ENCODE data around the gene PPP1R1B. TPM values are rescaled to one million over a fixed set of nuclear protein-coding genes. Genes with fewer than 3 reads are reported as not detected.

The PPP1R1B gene
- total and polyA plus RNA-seq, 2 donors (not counting 1 experiment from before 2014, with no cell fraction given), result not detected

DNA sequence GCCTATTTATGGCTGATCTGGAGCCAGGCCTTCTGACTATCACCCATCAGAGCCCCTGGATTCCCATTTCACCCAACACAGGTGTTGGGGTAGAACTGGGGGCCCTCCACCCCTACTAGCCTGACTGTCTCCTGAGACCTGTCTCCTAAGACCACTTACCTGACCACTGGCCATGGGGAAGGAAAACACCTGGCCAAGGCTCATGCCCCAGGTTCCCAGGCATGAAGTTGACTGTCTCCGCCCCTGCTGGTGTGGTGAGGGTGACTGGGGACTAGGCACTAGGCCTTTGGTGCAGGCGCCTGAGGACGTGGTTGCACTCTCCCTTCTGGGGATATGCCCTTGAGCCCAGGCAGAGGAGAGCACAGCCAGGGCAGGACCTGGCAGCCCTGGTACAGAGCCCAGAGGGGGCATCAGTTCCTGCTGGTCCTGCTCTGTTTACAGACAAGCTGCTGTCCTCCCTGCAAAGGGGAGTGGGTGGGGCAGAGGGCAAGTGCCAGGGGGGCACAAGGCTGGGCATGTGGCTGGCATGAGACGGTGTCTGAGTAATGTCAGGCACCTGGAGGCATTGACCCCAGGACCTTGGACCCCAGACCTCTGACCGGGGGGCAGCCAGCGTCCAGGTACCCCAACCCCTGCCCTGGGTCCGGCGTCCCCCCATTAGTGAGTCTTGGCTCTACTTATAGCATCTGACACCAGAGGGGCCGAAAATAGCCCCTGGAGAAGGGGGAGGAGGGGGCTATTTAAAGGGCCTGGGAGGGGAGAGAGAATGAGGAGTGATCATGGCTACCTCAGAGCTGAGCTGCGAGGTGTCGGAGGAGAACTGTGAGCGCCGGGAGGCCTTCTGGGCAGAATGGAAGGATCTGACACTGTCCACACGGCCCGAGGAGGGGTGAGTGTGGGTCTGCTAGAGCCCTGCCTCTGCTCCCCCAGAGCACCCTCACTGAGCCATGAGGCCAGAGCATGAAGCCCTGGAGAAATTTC, 38.1 kb downstream of the PPP1R1B start, which contains the start of gene TCAP:
TSS of gene TCAP (plus strand) at position 769 of the 981 bp plus-strand sequence. CDS start at position 780, 11 bp downstream.
- no peak within 1 kb of the TSS for H2AFZ ChIP-seq (ENCODE audit: insufficient read depth, low read depth, low read length, poor library complexity, severe bottlenecking)
- no peak within 1 kb of the TSS for H3K27ac ChIP-seq (ENCODE audit: low read length in 2 of 2)
- H3K36me3 ChIP-seq (replicated peaks in 1 of 2; ENCODE audit: control extremely low read depth in 1 of 2, control insufficient read depth in 1 of 2, extremely low read depth in 1 of 2, insufficient read depth in 2 of 2, low read length in 1 of 2), result peaks cover 0 to 28% of the 10 kb centered on the region in 2 experiments
- no peak within 1 kb of the TSS for H3K4me2 ChIP-seq (replicated peaks; ENCODE audit: low read depth, low read length, poor library complexity, severe bottlenecking)
- peaks cover 17% of the 10 kb centered on the region for H3K27me3 Mint-ChIP-seq
- ChIA-PET POLR2A (interaction anchor here (0.6 to 1.1 kb wide), 2 partner anchors 11 to 66 kb away, joined by 3 to 7 read pairs; no protein-coding TSS in a partner anchor), CTCF (interaction anchor here (1.1 to 8.7 kb wide), 3 partner anchors 11 to 43 kb away, joined by 3 to 109 read pairs (median 61); no protein-coding TSS in a partner anchor)
- TF ChIP-seq, protein P1, sequence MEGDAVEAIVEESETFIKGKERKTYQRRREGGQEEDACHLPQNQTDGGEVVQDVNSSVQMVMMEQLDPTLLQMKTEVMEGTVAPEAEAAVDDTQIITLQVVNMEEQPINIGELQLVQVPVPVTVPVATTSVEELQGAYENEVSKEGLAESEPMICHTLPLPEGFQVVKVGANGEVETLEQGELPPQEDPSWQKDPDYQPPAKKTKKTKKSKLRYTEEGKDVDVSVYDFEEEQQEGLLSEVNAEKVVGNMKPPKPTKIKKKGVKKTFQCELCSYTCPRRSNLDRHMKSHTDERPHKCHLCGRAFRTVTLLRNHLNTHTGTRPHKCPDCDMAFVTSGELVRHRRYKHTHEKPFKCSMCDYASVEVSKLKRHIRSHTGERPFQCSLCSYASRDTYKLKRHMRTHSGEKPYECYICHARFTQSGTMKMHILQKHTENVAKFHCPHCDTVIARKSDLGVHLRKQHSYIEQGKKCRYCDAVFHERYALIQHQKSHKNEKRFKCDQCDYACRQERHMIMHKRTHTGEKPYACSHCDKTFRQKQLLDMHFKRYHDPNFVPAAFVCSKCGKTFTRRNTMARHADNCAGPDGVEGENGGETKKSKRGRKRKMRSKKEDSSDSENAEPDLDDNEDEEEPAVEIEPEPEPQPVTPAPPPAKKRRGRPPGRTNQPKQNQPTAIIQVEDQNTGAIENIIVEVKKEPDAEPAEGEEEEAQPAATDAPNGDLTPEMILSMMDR (IDR thresholded peaks at IDR 0.05), result no peak
- TF ChIP-seq EZH2 (IDR thresholded peaks at IDR 0.05; ENCODE audit: borderline replicate concordance, insufficient read depth, low read depth, low read length, poor library complexity, severe bottlenecking), result no peak
- no peaks in the 10 kb centered on the region for H4K20me1 ChIP-seq (ENCODE audit: control insufficient read depth, insufficient read depth, low read length, poor library complexity, severe bottlenecking)
- H3K27me3 ChIP-seq (replicated peaks in 1 of 4; ENCODE audit: control extremely low read depth in 1 of 4, control insufficient read depth in 3 of 4, insufficient read depth in 4 of 4, low read length in 3 of 4), result peaks cover 0 to 28% (median 7%) of the 10 kb centered on the region in 4 experiments
- H3K4me3 Mint-ChIP-seq, result peak within 1 kb of the TSS; percentile 13
- no peaks in the 10 kb centered on the region for H3K9me3 Mint-ChIP-seq (ENCODE audit: insufficient read depth)
- peak within 1 kb of the TSS; percentile 20 for H3K27ac Mint-ChIP-seq
- peaks cover 0 to 2% (median 0%) of the 10 kb centered on the region in 3 donors for H3K9me3 ChIP-seq (ENCODE audit: control extremely low read depth in 1 of 3, control insufficient read depth in 2 of 3, insufficient read depth in 1 of 3, low read length in 2 of 3)
- H3K9ac ChIP-seq (ENCODE audit: low read length), result no peak within 1 kb of the TSS
- H3K79me2 ChIP-seq (ENCODE audit: control insufficient read depth, insufficient read depth, low read length), result peaks cover 7% of the 10 kb centered on the region
- peaks cover 37 to 48% of the 10 kb centered on the region in 2 donors for H3K4me1 ChIP-seq (ENCODE audit: control insufficient read depth in 2 of 2, insufficient read depth in 2 of 2, low read length in 2 of 2)
- H3K4me3 ChIP-seq (ENCODE audit: control extremely low read depth in 1 of 5, extremely low read depth in 1 of 5, insufficient read depth in 1 of 5, low read depth in 2 of 5, low read length in 4 of 5), result no peak within 1 kb of the TSS
- WGBS (ENCODE audit: insufficient coverage), result 80% methylated on average over 9 of the region's 15 CpGs
- peaks cover 31% of the 10 kb centered on the region for H3K4me1 Mint-ChIP-seq
- ATAC-seq (ENCODE audit: low read depth) (no peak), DNase-seq (no peak)
- intact Hi-C loops (cut with micrococcal nuclease), result loop anchor here (5.0 kb wide), 1 partner anchor 202 kb away; the partner anchor contains the start of gene ZPBP2

Data from B cell (primary cell).